NCI-H2081 treated with DMSO at 0.1 percent for 48 hours (cell line): ENCODE data around the gene SRPK2.
"Not testable (repeated sequence)": the region's sequence is repeated elsewhere in the genome, so short reads cannot be mapped to it uniquely, and the experiment has no call there.

ENCODE experiments used
- DNase-seq: peaks from one replicate; lab custom pipeline; 2025; lab: John Stamatoyannopoulos, UW

The SRPK2 gene

GRCh38 chr7:105224884-105225651, 163.7 kb downstream of the SRPK2 start:
- no peak for DNase-seq

GRCh38 chr7:105222953-105223352, 165.8 kb downstream of the SRPK2 start:
- DNase-seq = no peak

DNA sequence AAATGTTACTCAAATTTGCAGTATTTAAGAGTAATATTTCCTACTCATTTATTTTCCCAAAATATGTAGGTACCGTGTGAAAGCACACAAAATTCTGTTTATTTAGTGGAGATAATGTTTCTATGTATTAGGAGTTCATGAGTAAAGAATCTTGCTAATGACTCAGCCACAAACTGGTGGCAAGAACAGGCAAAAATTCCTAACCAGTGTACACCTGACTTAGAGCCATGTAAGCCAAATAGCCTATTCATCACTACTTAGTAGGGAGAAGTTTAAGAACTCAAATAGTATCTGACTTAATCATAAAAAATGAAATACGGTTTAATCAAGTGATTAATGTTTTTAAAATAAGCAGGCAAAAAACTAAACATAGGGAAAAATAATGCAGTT, 169.0 kb downstream of the SRPK2 start:
- DNase-seq = no peak

DNA sequence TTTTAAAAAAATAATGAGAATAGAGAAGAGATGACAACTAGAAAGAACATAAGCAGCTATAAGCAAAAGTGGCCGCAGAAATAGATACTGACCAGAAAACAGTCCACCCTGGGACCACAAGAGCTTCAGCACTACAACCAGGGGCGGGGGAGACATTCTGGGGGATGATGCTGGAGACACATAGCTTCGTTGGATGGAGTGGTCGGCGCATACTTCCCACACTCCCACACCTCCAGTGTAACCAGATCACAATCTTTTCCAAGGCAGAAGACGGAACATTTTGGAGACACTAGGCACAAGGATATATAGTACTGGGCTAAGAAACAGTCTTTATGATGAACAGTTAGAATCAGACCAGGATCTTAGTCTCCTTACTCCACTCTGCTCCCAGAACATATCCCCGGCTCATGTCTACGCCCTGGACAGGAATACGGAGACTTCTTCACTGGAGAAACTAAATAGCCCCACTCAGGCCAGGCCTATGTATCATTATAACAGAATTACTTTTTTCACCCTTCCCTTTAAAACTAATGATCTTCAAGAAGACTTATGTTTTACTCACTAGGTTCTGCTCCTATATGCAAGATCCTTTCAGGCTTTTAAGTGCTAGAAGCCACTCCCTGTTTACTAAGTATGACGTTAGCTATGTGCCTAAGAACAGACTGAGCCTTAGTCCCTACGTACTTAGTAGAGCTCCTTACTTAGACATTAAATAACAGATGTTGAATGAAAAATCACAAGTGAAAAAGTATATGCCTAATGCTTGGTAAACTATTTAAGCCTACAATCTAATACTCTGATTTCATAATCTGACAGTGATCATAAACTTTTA, 169.6 kb downstream of the SRPK2 start:
- no peak for DNase-seq

DNA sequence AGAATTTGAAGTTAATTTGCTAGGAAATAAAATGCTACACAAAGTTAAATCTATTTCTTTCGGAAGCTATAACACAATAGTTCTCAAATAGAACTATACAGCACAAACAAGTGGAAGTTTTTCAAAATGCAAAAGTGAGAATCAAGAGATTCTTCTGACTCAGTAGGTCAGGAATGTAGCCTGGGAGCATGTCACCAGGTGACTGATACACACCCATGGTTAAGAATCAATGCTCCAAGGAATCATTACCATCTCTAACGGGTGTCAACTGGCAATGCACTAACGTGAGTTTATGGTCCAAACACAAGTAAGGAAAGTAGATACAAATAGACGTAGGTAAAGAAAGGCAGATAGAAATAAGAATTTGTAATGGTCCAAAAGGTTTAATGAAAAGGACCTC, 170.5 kb downstream of the SRPK2 start:
- DNase-seq = no peak

DNA sequence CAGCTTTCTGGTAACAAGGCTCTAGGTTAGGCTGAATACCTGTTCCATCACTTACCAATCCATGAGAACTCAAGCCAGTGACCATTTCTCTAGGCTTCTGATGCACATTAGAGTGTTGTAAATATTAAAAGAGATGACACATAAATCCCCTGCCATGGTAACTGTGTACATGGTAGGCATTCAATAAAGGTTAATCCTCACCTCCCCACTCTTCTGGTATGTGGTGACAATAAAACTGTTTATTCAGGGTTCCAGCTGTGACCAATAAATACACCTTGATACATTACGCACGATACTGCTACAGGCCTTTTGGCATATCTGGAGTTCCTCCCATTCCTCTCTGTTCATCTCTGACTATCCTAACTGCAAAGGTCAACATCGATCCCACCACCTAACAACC, 171.9 kb downstream of the SRPK2 start:
- no peak for DNase-seq

GRCh38 chr7:105215821-105216220, 172.9 kb downstream of the SRPK2 start:
- no peak for DNase-seq

- DNase-seq = no peak
Measured at GRCh38 chr7:105215182-105215581, 173.5 kb downstream of the SRPK2 start.

DNA sequence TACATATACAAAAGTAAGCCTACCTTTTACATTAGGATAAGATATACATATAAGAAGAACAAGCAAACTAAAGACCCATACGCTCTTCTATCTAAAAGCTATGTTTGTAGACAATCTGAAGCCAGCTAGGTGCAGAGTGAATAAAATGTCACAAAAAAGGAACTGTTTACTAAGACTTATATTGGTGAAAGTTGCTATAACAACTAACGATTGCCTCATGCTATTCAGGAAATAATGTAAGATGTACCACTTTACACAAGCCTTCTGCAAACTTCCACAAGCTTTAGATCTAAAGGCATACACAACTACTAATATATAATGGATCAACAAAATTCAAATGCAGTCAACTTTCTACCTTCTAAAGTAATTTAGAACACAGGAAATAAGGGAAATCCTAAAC, 175.1 kb downstream of the SRPK2 start:
- DNase-seq = no peak

DNA sequence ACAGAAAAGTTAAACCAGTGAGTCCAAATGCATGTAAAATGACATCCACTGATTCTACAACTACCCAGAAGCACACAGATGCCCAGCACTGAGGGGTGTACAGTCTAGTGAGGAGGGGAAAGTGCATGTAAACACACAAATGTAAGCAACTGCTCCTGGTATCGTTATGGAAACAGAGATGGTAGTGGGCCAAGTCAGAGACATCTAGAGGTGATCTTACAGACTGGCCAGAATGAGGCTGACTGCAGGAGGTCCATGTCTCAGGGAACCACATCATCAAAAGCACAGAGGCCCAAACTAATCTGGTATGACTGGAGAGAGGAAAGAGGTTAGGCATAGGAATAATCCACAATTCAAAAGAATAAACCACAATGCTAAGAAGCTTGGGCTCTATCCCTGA, 176.5 kb downstream of the SRPK2 start:
- DNase-seq = no peak

- DNase-seq = no peak
Measured at GRCh38 chr7:105210721-105211205, 178.0 kb downstream of the SRPK2 start.

DNA sequence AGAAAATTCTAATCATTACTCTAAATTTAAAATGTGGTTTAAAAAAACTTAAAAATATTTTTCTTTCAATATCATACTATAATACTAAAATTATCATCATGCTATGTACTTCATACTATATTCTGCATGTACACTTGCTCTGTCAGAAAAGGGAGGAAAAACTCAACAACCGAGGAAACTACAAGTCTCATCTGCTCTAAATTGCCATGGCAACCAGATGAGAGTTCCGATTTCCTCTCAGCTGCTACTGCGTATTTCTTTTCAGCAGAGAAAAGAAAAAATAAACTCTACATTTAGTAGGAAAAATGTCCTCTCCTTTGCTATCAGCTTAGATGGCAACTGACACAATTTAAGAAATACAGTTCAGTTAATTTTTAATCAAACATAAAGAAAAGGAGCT, 178.9 kb downstream of the SRPK2 start:
- no peak for DNase-seq

GRCh38 chr7:105209433-105209832, 179.3 kb downstream of the SRPK2 start:
- DNase-seq = no peak

GRCh38 chr7:105206985-105207384, 181.7 kb downstream of the SRPK2 start:
- no peak for DNase-seq

GRCh38 chr7:105205592-105206237, 183.0 kb downstream of the SRPK2 start:
- no peak for DNase-seq

GRCh38 chr7:105204953-105205352, 183.8 kb downstream of the SRPK2 start:
- no peak for DNase-seq

DNA sequence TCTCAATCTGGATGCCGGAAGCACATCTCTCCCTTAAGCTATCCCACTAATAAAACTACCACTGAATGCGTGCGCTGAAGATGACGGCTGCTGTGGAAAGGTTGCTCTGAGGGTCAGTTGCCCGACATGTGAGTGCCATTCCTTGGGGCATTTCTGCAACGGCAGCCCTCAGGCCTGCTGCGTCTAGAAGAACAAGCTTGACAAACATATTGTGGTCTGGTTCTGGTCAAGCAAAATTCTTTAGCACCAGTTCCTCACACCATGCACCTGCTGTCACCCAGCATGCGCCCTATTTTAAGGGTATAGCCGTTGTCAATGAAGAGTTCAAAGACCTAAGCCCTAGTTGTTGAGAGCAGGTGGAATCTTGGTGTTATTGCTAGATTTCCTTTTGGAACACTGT, 184.2 kb downstream of the SRPK2 start:
- no peak for DNase-seq

- peak; percentile 34 for DNase-seq
Measured at GRCh38 chr7:105202616-105203015, 186.1 kb downstream of the SRPK2 start.

- no peak for DNase-seq
Measured at GRCh38 chr7:105199386-105199785, 189.3 kb downstream of the SRPK2 start.

GRCh38 chr7:105198223-105198622, 190.5 kb downstream of the SRPK2 start:
- DNase-seq = no peak

DNA sequence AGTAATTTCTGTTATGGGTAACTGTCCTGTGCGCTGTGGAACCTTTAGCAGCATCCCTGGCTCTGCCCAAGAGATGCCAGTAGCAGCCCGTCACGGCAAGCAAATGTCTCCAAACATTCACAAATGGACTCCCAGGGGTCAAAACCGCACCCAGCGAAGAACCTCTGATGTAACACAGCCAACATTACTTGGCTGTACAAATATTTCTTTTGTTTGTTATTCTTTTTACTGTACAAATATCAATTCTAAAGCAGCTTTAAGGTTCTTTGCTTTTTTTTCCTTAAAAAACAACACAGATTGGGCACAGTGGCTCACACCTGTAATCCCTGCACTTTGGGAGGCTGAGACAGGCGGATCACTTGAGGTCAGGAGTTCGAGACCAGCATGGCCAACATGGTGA, 192.2 kb downstream of the SRPK2 start:
- DNase-seq = no peak

DNA sequence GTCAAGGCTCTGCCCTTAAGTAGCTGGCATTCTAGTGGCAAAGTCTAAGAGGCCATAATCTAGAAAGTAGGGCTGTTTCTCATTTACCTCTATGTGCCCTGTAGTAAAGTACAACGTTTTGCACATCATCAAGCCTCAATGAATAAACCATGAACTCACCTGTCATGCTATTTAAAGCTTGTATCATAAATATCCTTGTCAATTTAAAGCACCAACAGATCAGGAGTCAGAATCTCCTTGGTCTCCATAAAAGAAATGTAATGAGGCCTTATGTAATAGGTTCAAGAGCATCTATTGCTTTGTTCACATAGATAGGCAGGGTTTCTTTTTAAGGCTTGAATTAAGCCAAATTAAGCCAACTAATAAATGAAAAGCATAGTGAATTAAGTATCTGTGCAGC, 192.8 kb downstream of the SRPK2 start:
- no peak for DNase-seq

DNA sequence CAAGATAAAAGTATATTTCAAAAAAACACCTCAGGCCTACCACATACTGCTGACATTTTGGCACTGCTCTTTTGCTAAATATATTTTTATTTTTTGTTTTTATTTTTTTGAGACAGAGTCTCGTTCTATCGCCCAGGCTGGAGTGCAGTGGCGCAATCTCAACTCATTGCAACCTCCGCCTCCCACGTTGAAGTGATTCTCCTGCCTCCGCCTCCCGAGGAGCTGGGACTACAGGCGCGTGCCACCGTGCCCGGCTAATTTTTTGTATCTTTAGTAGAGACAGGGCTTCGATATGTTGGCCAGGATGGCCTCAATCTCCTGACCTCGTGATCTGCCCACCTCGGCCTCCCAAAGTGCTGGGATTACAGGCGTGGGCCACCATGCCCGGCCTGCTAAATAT, 193.8 kb downstream of the SRPK2 start:
- not testable (repeated sequence) for DNase-seq
